K562 (cell line): ENCODE results near the gene KLHDC10. TPM values are rescaled to one million over a fixed set of nuclear protein-coding genes. Genes with fewer than 3 reads are reported as not detected.

Experiments
- EGR1 ChIP-seq: fragments of 450-650 bp; conservative IDR thresholded peaks from 2 replicates; pipeline ENCODE4 v1.6.1; 2017; ENCODE audit warnings: mild to moderate bottlenecking
- ETS2 ChIP-seq: IDR thresholded peaks from 2 replicates; pipeline ENCODE4 v1.6.1; 2016; ENCODE audit warnings: borderline replicate concordance, missing genetic modification characterization, mild to moderate bottlenecking, moderate library complexity, missing compliant biosample characterization; ENCODE audit not compliant: poor library complexity, severe bottlenecking
- HNRNPLL ChIP-seq: fragments of 200-400 bp; formaldehyde crosslinking; IDR thresholded peaks from 2 replicates; pipeline ENCODE4 v1.6.1; 2017; ENCODE audit warnings: low read length, low read depth, mild to moderate bottlenecking; ENCODE audit not compliant: poor library complexity, severe bottlenecking
- RBM25 ChIP-seq: fragments of 200-400 bp; formaldehyde crosslinking; IDR thresholded peaks from 2 replicates; pipeline ENCODE4 v1.6.1; 2018; ENCODE audit warnings: low read length, low read depth, moderate library complexity; ENCODE audit not compliant: severe bottlenecking
- RCOR1 ChIP-seq, 2 experiments: IDR thresholded peaks; 2 replicates each; pipeline ENCODE4 v1.6.1; 2012; ENCODE audit warnings: low read depth in 2 of 2, low read length in 2 of 2, borderline replicate concordance in 1 of 2, improper control_type of control experiment in 1 of 2
- RHOXF2B ChIP-seq: fragments of 250-450 bp; sonication (Bioruptor Pico); conservative IDR thresholded peaks from 2 replicates; pipeline ENCODE4 v1.5.1; 2021
- TEAD4 ChIP-seq, 2 experiments: sonication (generic) in 1 of 2; formaldehyde crosslinking in 1 of 2; IDR thresholded peaks; 2 replicates each; pipeline versions ENCODE4 v1.6.1 to v1.8.0; 2012 to 2022; ENCODE audit warnings: borderline replicate concordance in 1 of 2, inconsistent platforms in 1 of 2, low read length in 1 of 2, mild to moderate bottlenecking in 1 of 2, missing genetic modification reagents in 1 of 2
- ZSCAN29 ChIP-seq: fragments of 450-650 bp; IDR thresholded peaks from 2 replicates; pipeline ENCODE4 v1.6.1; 2017
- polyA plus RNA-seq, 8 experiments: library from polyadenylated mRNA; depleted of rRNA in 4 of 8; stranded (reverse) in 5 of 8; unstranded in 3 of 8; fragments of >200 nt; fragmentation: Nextera tagmentation in 2 of 8; fragmentation: Illumina TruSeq in 1 of 8; extraction: Ambion mirVana in 2 of 8; extraction: Trizol in 1 of 8; gene quantifications; 2 replicates each; pipeline versions ENCODE4 v1.2.1 to v1.2.3, GENCODE V29; 2011 to 2014; ENCODE audit warnings: inconsistent platforms in 1 of 8, missing spikeins in 1 of 8
- total RNA-seq, 7 experiments: library from RNA; depleted of rRNA in 6 of 7; stranded (reverse); fragments of >200 nt in 6 of 7; fragmentation: Illumina TruSeq in 2 of 7; extraction: Trizol in 2 of 7; gene quantifications; 2 replicates each; pipeline versions ENCODE4 v1.2.1 to v1.2.3, GENCODE V29; 2011 to 2021; ENCODE audit warnings: low replicate concordance in 1 of 7
- TF ChIP-seq, protein P1 (sequence below), 2 experiments: fragments of 250-450 bp in 1 of 2; fragments of 450-650 bp in 1 of 2; sonication (Bioruptor Pico) in 1 of 2; IDR thresholded peaks; 2 replicates each; pipeline versions ENCODE4 v1.6.1 to v1.8.0; 2016 to 2021; ENCODE audit warnings: mild to moderate bottlenecking in 2 of 2, moderate library complexity in 2 of 2, missing compliant biosample characterization in 1 of 2, missing genetic modification characterization in 1 of 2
- TF ChIP-seq, protein P2 (sequence below): fragments of 450-650 bp; IDR thresholded peaks from 2 replicates; pipeline ENCODE4 v1.7.0; 2016; ENCODE audit warnings: borderline replicate concordance
- TF ChIP-seq, protein P3 (sequence below): fragments of 250-450 bp; sonication (Bioruptor Pico); IDR thresholded peaks from 2 replicates; pipeline ENCODE4 v1.8.0; 2022; ENCODE audit warnings: inconsistent platforms
- TF ChIP-seq, protein P4 (sequence below): sonication (generic); formaldehyde crosslinking; IDR thresholded peaks from 2 replicates; pipeline ENCODE4 v1.8.0; 2023; ENCODE audit warnings: mild to moderate bottlenecking, missing genetic modification reagents
- TF ChIP-seq, protein P5 (sequence below), 2 experiments: fragments of 200-800 bp in 1 of 2; sonication (Bioruptor generic) in 1 of 2; sonication (generic) in 1 of 2; formaldehyde crosslinking in 1 of 2; IDR thresholded peaks in 1 of 2; conservative IDR thresholded peaks in 1 of 2; 2 replicates each; pipeline versions ENCODE4 v1.5.0 to v1.6.1; 2016 to 2020; ENCODE audit warnings: missing compliant biosample characterization in 1 of 2, missing genetic modification characterization in 1 of 2, missing genetic modification reagents in 1 of 2

The KLHDC10 gene
- total and polyA plus RNA-seq, 9 of the 15 experiments (the other 6 are each of a cell fraction or from before 2014, with no cell fraction given) = 9.8 to 80.5 (median 31.4) TPM

DNA sequence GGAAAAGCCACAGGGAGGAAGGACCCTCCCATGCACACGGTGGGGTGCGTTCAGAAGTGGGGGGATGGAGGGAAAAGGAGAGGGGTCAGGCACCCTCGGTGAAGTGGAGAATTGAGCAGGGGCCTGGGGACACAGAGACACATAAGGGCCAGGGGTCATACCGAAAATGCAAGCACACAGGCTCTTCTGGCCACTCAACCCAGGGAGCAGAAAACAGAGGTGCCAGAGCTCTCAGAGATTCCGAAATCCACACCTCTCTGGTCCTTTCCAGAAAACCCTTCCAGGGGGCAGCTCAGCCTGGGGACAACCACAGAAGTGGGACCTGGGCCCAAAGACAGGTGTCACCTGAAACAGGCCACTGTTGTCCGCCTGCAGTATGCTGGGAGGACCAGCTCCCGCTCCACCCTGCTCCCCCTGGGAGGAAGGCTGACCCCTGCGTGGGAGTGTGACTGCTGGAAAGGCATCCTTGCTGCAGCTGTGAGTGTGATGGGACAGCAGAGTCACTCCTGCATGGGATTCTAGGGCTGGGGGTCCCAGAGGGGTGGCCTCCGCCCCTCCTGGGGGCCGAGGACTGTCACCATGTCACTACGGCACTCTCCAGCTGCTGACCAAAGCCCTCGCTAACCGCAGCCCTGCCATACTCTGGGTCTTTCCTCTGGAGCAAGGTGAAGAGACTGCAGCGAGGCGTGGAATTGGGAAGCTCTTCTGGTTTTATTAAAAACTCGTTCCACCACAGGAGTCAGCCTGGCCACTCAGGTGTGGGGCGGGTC is 71.7 kb downstream of the KLHDC10 start (continued):
- no peak for TF ChIP-seq ETS2 (tag)
- TF ChIP-seq TEAD4 (IDR thresholded peaks at IDR 0.05; ENCODE audit: low read length) = no peak
- no peak for TF ChIP-seq TEAD4 (CRISPR knock-in tag; IDR thresholded peaks at IDR 0.05; ENCODE audit: borderline replicate concordance)
- TF ChIP-seq RHOXF2B = no peak
- no peak for TF ChIP-seq RCOR1 (IDR thresholded peaks at IDR 0.05; ENCODE audit: borderline replicate concordance in 1 of 2, low read depth in 2 of 2, low read length in 2 of 2)
- peak; percentile 5 for TF ChIP-seq HNRNPLL
- TF ChIP-seq, protein P1, sequence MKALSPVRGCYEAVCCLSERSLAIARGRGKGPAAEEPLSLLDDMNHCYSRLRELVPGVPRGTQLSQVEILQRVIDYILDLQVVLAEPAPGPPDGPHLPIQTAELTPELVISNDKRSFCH (CRISPR knock-in tag; IDR thresholded peaks at IDR 0.05) = no peak
- TF ChIP-seq, protein P1 (tag; IDR thresholded peaks at IDR 0.05) = peak; percentile 65; the same call in 1 of the 2 replicates
- TF ChIP-seq, protein P2, sequence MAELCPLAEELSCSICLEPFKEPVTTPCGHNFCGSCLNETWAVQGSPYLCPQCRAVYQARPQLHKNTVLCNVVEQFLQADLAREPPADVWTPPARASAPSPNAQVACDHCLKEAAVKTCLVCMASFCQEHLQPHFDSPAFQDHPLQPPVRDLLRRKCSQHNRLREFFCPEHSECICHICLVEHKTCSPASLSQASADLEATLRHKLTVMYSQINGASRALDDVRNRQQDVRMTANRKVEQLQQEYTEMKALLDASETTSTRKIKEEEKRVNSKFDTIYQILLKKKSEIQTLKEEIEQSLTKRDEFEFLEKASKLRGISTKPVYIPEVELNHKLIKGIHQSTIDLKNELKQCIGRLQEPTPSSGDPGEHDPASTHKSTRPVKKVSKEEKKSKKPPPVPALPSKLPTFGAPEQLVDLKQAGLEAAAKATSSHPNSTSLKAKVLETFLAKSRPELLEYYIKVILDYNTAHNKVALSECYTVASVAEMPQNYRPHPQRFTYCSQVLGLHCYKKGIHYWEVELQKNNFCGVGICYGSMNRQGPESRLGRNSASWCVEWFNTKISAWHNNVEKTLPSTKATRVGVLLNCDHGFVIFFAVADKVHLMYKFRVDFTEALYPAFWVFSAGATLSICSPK = no peak
- TF ChIP-seq ZSCAN29 = no peak
- TF ChIP-seq, protein P3, sequence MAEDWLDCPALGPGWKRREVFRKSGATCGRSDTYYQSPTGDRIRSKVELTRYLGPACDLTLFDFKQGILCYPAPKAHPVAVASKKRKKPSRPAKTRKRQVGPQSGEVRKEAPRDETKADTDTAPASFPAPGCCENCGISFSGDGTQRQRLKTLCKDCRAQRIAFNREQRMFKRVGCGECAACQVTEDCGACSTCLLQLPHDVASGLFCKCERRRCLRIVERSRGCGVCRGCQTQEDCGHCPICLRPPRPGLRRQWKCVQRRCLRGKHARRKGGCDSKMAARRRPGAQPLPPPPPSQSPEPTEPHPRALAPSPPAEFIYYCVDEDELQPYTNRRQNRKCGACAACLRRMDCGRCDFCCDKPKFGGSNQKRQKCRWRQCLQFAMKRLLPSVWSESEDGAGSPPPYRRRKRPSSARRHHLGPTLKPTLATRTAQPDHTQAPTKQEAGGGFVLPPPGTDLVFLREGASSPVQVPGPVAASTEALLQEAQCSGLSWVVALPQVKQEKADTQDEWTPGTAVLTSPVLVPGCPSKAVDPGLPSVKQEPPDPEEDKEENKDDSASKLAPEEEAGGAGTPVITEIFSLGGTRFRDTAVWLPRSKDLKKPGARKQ (CRISPR knock-in tag) = no peak
- TF ChIP-seq, protein P4, sequence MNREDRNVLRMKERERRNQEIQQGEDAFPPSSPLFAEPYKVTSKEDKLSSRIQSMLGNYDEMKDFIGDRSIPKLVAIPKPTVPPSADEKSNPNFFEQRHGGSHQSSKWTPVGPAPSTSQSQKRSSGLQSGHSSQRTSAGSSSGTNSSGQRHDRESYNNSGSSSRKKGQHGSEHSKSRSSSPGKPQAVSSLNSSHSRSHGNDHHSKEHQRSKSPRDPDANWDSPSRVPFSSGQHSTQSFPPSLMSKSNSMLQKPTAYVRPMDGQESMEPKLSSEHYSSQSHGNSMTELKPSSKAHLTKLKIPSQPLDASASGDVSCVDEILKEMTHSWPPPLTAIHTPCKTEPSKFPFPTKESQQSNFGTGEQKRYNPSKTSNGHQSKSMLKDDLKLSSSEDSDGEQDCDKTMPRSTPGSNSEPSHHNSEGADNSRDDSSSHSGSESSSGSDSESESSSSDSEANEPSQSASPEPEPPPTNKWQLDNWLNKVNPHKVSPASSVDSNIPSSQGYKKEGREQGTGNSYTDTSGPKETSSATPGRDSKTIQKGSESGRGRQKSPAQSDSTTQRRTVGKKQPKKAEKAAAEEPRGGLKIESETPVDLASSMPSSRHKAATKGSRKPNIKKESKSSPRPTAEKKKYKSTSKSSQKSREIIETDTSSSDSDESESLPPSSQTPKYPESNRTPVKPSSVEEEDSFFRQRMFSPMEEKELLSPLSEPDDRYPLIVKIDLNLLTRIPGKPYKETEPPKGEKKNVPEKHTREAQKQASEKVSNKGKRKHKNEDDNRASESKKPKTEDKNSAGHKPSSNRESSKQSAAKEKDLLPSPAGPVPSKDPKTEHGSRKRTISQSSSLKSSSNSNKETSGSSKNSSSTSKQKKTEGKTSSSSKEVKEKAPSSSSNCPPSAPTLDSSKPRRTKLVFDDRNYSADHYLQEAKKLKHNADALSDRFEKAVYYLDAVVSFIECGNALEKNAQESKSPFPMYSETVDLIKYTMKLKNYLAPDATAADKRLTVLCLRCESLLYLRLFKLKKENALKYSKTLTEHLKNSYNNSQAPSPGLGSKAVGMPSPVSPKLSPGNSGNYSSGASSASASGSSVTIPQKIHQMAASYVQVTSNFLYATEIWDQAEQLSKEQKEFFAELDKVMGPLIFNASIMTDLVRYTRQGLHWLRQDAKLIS (CRISPR knock-in tag) = no peak
- peak; percentile 51 for TF ChIP-seq EGR1
- TF ChIP-seq, protein P5, sequence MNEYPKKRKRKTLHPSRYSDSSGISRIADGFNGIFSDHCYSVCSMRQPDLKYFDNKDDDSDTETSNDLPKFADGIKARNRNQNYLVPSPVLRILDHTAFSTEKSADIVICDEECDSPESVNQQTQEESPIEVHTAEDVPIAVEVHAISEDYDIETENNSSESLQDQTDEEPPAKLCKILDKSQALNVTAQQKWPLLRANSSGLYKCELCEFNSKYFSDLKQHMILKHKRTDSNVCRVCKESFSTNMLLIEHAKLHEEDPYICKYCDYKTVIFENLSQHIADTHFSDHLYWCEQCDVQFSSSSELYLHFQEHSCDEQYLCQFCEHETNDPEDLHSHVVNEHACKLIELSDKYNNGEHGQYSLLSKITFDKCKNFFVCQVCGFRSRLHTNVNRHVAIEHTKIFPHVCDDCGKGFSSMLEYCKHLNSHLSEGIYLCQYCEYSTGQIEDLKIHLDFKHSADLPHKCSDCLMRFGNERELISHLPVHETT (CRISPR knock-in tag; conservative IDR thresholded peaks at IDR 0.05 in 1 of 2, IDR thresholded peaks at IDR 0.05 in 1 of 2) = no peak
- TF ChIP-seq RBM25 = no peak
